HEK293 (cell line): ENCODE measurements around the gene ACOT9.

Experiments
- BCL11A ChIP-seq: fragments of 450-650 bp; formaldehyde crosslinking; IDR thresholded peaks from 2 replicates; pipeline ENCODE4 v1.5.1; 2016; ENCODE audit warnings: low read depth, missing biosample characterization, missing genetic modification characterization
- EGR2 ChIP-seq: fragments of 450-650 bp; formaldehyde crosslinking; IDR thresholded peaks from 2 replicates; pipeline ENCODE4 v1.5.1; 2016; ENCODE audit warnings: low read depth, missing biosample characterization, missing genetic modification characterization
- GLI4 ChIP-seq: fragments of 450-650 bp; formaldehyde crosslinking; IDR thresholded peaks from 2 replicates; pipeline ENCODE4 v1.5.1; 2016; ENCODE audit warnings: missing biosample characterization, missing genetic modification characterization
- HOXD13 ChIP-seq: sonication (generic); formaldehyde crosslinking; IDR thresholded peaks from 2 replicates; pipeline ENCODE4 v1.8.0; 2022; ENCODE audit warnings: missing genetic modification reagents, borderline replicate concordance
- IKZF3 ChIP-seq: fragments of 450-650 bp; IDR thresholded peaks from 2 replicates; pipeline ENCODE4 v1.5.0; 2018; ENCODE audit warnings: missing biosample characterization, mild to moderate bottlenecking, missing genetic modification characterization, moderate library complexity
- SCRT2 ChIP-seq: fragments of 450-650 bp; formaldehyde crosslinking; IDR thresholded peaks from 2 replicates; pipeline ENCODE4 v1.5.1; 2016; ENCODE audit warnings: missing biosample characterization, missing genetic modification characterization
- SP2 ChIP-seq: fragments of 450-650 bp; formaldehyde crosslinking; IDR thresholded peaks from 2 replicates; pipeline ENCODE4 v1.5.1; 2016; ENCODE audit warnings: missing biosample characterization, missing genetic modification characterization
- SP3 ChIP-seq: fragments of 450-650 bp; formaldehyde crosslinking; IDR thresholded peaks from 2 replicates; pipeline ENCODE4 v1.5.1; 2016; ENCODE audit warnings: missing biosample characterization, missing genetic modification characterization
- WT1 ChIP-seq: fragments of 450-650 bp; formaldehyde crosslinking; IDR thresholded peaks from 2 replicates; pipeline ENCODE4 v1.5.1; 2016; ENCODE audit warnings: missing biosample characterization, missing genetic modification characterization
- YY1 ChIP-seq: fragments of 450-650 bp; formaldehyde crosslinking; IDR thresholded peaks from 2 replicates; pipeline ENCODE4 v1.5.1; 2018; ENCODE audit warnings: missing biosample characterization, missing genetic modification characterization
- ZFP37 ChIP-seq: fragments of 450-650 bp; formaldehyde crosslinking; IDR thresholded peaks from 2 replicates; pipeline ENCODE4 v1.5.1; 2016; ENCODE audit warnings: missing biosample characterization, missing genetic modification characterization
- ZFP69B ChIP-seq: fragments of 450-650 bp; formaldehyde crosslinking; IDR thresholded peaks from 2 replicates; pipeline ENCODE4 v1.5.1; 2016; ENCODE audit warnings: missing biosample characterization, missing genetic modification characterization
- ZNF121 ChIP-seq: fragments of 450-650 bp; formaldehyde crosslinking; IDR thresholded peaks from 2 replicates; pipeline ENCODE4 v1.5.1; 2016; ENCODE audit warnings: missing biosample characterization, missing genetic modification characterization
- ZNF169 ChIP-seq: fragments of 450-650 bp; formaldehyde crosslinking; IDR thresholded peaks from 2 replicates; pipeline ENCODE4 v1.5.1; 2016; ENCODE audit warnings: missing biosample characterization, missing genetic modification characterization
- ZNF175 ChIP-seq: fragments of 450-650 bp; formaldehyde crosslinking; IDR thresholded peaks from 2 replicates; pipeline ENCODE4 v1.5.1; 2016; ENCODE audit warnings: missing biosample characterization, missing genetic modification characterization
- ZNF19 ChIP-seq: fragments of 450-650 bp; formaldehyde crosslinking; IDR thresholded peaks from 2 replicates; pipeline ENCODE4; 2016; ENCODE audit warnings: missing biosample characterization, missing genetic modification characterization, low read depth
- ZNF274 ChIP-seq, 2 experiments: fragments of 200-500 bp in 1 of 2; fragments of 450-650 bp in 1 of 2; sonication (Bioruptor generic) in 1 of 2; formaldehyde crosslinking in 1 of 2; IDR thresholded peaks; 2 replicates each; pipeline versions ENCODE4 v1.5.1 to v1.6.1; 2014 to 2016; ENCODE audit warnings: borderline replicate concordance in 1 of 2, inconsistent platforms in 1 of 2, low read length in 1 of 2, missing biosample characterization in 1 of 2, missing genetic modification characterization in 1 of 2
- ZNF311 ChIP-seq: fragments of 450-650 bp; formaldehyde crosslinking; IDR thresholded peaks from 2 replicates; pipeline ENCODE4 v1.5.1; 2017; ENCODE audit warnings: missing biosample characterization, missing genetic modification characterization, borderline replicate concordance
- ZNF324 ChIP-seq: fragments of 450-650 bp; formaldehyde crosslinking; IDR thresholded peaks from 2 replicates; pipeline ENCODE4 v1.5.1; 2016; ENCODE audit warnings: missing biosample characterization, missing genetic modification characterization
- ZNF473 ChIP-seq: fragments of 450-650 bp; formaldehyde crosslinking; IDR thresholded peaks from 2 replicates; pipeline ENCODE4 v1.5.1; 2017; ENCODE audit warnings: missing biosample characterization, missing genetic modification characterization
- ZNF501 ChIP-seq: fragments of 450-650 bp; formaldehyde crosslinking; IDR thresholded peaks from 2 replicates; pipeline ENCODE4 v1.5.1; 2016; ENCODE audit warnings: missing biosample characterization, missing genetic modification characterization
- ZNF510 ChIP-seq: fragments of 450-650 bp; formaldehyde crosslinking; IDR thresholded peaks from 2 replicates; pipeline ENCODE4 v1.5.1; 2018; ENCODE audit warnings: mild to moderate bottlenecking, missing genetic modification characterization, missing biosample characterization; ENCODE audit not compliant: insufficient replicate concordance
- ZNF548 ChIP-seq: fragments of 450-650 bp; formaldehyde crosslinking; IDR thresholded peaks from 2 replicates; pipeline ENCODE4 v1.5.1; 2016; ENCODE audit warnings: missing biosample characterization, missing genetic modification characterization
- ZNF571 ChIP-seq: fragments of 450-650 bp; formaldehyde crosslinking; IDR thresholded peaks from 2 replicates; pipeline ENCODE4 v1.5.0; 2017; ENCODE audit warnings: missing biosample characterization, missing genetic modification characterization
- ZNF623 ChIP-seq: fragments of 450-650 bp; formaldehyde crosslinking; IDR thresholded peaks from 2 replicates; pipeline ENCODE4 v1.5.1; 2016; ENCODE audit warnings: missing biosample characterization, missing genetic modification characterization
- ZNF626 ChIP-seq: fragments of 450-650 bp; sonication (Bioruptor Pico); formaldehyde crosslinking; IDR thresholded peaks from 2 replicates; pipeline ENCODE4 v1.5.1; 2018; ENCODE audit warnings: missing biosample characterization, missing genetic modification characterization, inconsistent platforms
- ZSCAN16 ChIP-seq: fragments of 450-650 bp; formaldehyde crosslinking; IDR thresholded peaks from 2 replicates; pipeline ENCODE4 v1.5.1; 2016; ENCODE audit warnings: missing biosample characterization, missing genetic modification characterization
- TF ChIP-seq, protein P1 (sequence below): fragments of 450-650 bp; formaldehyde crosslinking; IDR thresholded peaks from 2 replicates; pipeline ENCODE4 v1.5.1; 2016; ENCODE audit warnings: missing biosample characterization, missing genetic modification characterization, borderline replicate concordance
- TF ChIP-seq, protein P2 (sequence below): fragments of 450-650 bp; formaldehyde crosslinking; IDR thresholded peaks from 2 replicates; pipeline ENCODE4 v1.5.1; 2016; ENCODE audit warnings: missing biosample characterization, missing genetic modification characterization
- TF ChIP-seq, protein P3 (sequence below): fragments of 450-650 bp; formaldehyde crosslinking; IDR thresholded peaks from 2 replicates; pipeline ENCODE4 v1.5.1; 2016; ENCODE audit warnings: missing biosample characterization, missing genetic modification characterization
- TF ChIP-seq, protein P4 (sequence below): fragments of 450-650 bp; formaldehyde crosslinking; IDR thresholded peaks from 2 replicates; pipeline ENCODE4 v1.5.1; 2016; ENCODE audit warnings: missing biosample characterization, missing genetic modification characterization
- TF ChIP-seq, protein P5 (sequence below): fragments of 450-650 bp; formaldehyde crosslinking; IDR thresholded peaks from 2 replicates; pipeline ENCODE4 v1.5.1; 2016; ENCODE audit warnings: missing biosample characterization, missing genetic modification characterization, low read depth
- TF ChIP-seq, protein P6 (sequence below): IDR thresholded peaks from 2 replicates; pipeline ENCODE4 v1.6.1; 2011; ENCODE audit warnings: mild to moderate bottlenecking, low read depth, low read length, borderline replicate concordance

The ACOT9 gene

GRCh38 chrX:23782863-23783588 is 40.0 kb upstream of the ACOT9 start, which contains the start of gene SAT1 (continued):
- TF ChIP-seq BCL11A (tag by site-specific recombination) (no peak), ZNF473 (no peak), ZNF274 (IDR thresholded peaks at IDR 0.05; ENCODE audit: low read length) (no peak), ZNF274 (tag by site-specific recombination; IDR thresholded peaks at IDR 0.05; ENCODE audit: borderline replicate concordance) (no peak), ZNF121 (tag by site-specific recombination) (peak; percentile 78), ZNF623 (tag by site-specific recombination) (no peak), ZNF311 (tag by site-specific recombination) (no peak), ZNF175 (tag by site-specific recombination) (no peak), ZNF324 (tag by site-specific recombination) (no peak), HOXD13 (CRISPR knock-in tag) (no peak), YY1 (tag by site-specific recombination) (no peak; the same call in 1 of the 2 replicates), ZFP69B (tag by site-specific recombination) (no peak), SP2 (tag by site-specific recombination) (peak; percentile 76), GLI4 (tag by site-specific recombination) (no peak), ZNF571 (tag by site-specific recombination) (no peak), EGR2 (tag by site-specific recombination) (no peak), ZNF626 (tag by site-specific recombination) (no peak), SCRT2 (tag by site-specific recombination) (no peak), ZNF19 (tag by site-specific recombination) (no peak), SP3 (tag by site-specific recombination) (peak; percentile 75), ZFP37 (peak; percentile 66; the same call in 1 of the 2 replicates), IKZF3 (tag by site-specific recombination) (peak; percentile 79), ZNF510 (tag by site-specific recombination) (no peak), ZNF501 (tag by site-specific recombination) (peak; percentile 75; the same call in 1 of the 2 replicates), ZSCAN16 (no peak), ZNF169 (no peak), WT1 (no peak; the same call in 1 of the 2 replicates), ZNF548 (tag by site-specific recombination) (no peak)
- TF ChIP-seq, protein P1, sequence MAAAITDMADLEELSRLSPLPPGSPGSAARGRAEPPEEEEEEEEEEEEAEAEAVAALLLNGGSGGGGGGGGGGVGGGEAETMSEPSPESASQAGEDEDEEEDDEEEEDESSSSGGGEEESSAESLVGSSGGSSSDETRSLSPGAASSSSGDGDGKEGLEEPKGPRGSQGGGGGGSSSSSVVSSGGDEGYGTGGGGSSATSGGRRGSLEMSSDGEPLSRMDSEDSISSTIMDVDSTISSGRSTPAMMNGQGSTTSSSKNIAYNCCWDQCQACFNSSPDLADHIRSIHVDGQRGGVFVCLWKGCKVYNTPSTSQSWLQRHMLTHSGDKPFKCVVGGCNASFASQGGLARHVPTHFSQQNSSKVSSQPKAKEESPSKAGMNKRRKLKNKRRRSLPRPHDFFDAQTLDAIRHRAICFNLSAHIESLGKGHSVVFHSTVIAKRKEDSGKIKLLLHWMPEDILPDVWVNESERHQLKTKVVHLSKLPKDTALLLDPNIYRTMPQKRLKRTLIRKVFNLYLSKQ = no peak
- TF ChIP-seq, protein P2, sequence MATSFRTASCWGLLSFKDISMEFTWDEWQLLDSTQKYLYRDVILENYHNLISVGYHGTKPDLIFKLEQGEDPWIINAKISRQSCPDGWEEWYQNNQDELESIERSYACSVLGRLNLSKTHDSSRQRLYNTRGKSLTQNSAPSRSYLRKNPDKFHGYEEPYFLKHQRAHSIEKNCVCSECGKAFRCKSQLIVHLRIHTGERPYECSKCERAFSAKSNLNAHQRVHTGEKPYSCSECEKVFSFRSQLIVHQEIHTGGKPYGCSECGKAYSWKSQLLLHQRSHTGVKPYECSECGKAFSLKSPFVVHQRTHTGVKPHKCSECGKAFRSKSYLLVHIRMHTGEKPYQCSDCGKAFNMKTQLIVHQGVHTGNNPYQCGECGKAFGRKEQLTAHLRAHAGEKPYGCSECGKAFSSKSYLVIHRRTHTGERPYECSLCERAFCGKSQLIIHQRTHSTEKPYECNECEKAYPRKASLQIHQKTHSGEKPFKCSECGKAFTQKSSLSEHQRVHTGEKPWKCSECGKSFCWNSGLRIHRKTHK = no peak
- TF ChIP-seq, protein P3, sequence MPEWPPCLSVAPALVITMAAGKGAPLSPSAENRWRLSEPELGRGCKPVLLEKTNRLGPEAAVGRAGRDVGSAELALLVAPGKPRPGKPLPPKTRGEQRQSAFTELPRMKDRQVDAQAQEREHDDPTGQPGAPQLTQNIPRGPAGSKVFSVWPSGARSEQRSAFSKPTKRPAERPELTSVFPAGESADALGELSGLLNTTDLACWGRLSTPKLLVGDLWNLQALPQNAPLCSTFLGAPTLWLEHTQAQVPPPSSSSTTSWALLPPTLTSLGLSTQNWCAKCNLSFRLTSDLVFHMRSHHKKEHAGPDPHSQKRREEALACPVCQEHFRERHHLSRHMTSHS (tag by site-specific recombination) = no peak
- TF ChIP-seq, protein P4, sequence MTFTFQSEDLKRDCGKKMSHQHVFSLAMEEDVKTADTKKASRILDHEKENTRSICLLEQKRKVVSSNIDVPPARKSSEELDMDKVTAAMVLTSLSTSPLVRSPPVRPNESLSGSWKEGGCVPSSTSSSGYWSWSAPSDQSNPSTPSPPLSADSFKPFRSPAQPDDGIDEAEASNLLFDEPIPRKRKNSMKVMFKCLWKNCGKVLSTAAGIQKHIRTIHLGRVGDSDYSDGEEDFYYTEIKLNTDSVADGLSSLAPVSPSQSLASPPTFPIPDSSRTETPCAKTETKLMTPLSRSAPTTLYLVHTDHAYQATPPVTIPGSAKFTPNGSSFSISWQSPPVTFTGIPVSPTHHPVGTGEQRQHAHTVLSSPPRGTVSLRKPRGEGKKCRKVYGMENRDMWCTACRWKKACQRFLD (tag by site-specific recombination) = no peak
- TF ChIP-seq, protein P5, sequence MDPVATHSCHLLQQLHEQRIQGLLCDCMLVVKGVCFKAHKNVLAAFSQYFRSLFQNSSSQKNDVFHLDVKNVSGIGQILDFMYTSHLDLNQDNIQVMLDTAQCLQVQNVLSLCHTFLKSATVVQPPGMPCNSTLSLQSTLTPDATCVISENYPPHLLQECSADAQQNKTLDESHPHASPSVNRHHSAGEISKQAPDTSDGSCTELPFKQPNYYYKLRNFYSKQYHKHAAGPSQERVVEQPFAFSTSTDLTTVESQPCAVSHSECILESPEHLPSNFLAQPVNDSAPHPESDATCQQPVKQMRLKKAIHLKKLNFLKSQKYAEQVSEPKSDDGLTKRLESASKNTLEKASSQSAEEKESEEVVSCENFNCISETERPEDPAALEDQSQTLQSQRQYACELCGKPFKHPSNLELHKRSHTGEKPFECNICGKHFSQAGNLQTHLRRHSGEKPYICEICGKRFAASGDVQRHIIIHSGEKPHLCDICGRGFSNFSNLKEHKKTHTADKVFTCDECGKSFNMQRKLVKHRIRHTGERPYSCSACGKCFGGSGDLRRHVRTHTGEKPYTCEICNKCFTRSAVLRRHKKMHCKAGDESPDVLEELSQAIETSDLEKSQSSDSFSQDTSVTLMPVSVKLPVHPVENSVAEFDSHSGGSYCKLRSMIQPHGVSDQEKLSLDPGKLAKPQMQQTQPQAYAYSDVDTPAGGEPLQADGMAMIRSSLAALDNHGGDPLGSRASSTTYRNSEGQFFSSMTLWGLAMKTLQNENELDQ (tag by site-specific recombination) = no peak
- TF ChIP-seq, protein P6, sequence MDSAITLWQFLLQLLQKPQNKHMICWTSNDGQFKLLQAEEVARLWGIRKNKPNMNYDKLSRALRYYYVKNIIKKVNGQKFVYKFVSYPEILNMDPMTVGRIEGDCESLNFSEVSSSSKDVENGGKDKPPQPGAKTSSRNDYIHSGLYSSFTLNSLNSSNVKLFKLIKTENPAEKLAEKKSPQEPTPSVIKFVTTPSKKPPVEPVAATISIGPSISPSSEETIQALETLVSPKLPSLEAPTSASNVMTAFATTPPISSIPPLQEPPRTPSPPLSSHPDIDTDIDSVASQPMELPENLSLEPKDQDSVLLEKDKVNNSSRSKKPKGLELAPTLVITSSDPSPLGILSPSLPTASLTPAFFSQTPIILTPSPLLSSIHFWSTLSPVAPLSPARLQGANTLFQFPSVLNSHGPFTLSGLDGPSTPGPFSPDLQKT = peak; percentile 30; the same call in 1 of the 2 replicates
